Measurements from ENCODE around the gene MUC22.
"Not testable (repeated sequence)": the region's sequence is repeated elsewhere in the genome, so short reads cannot be mapped to it uniquely, and the experiment has no call there.

Gene MUC22

GRCh38 chr6:30998785-30999184 lies 11.5 kb upstream of the MUC22 start:
- DNase-seq (ENCODE audit: low spot score) = no peak

- not testable (repeated sequence) for DNase-seq (ENCODE audit: low spot score)
These were observed 10.0 kb upstream of the MUC22 start for GRCh38 chr6:31000067-31000860.

GRCh38 chr6:31001281-31001888 lies 8.9 kb upstream of the MUC22 start:
- no peak for DNase-seq (ENCODE audit: low spot score)

- DNase-seq (ENCODE audit: low spot score) = no peak
These were observed 7.8 kb upstream of the MUC22 start for GRCh38 chr6:31002471-31002870.

GRCh38 chr6:31004794-31005193 lies 5.5 kb upstream of the MUC22 start:
- no peak for DNase-seq (ENCODE audit: low spot score)

- DNase-seq (ENCODE audit: low spot score) = no peak
These were observed 4.8 kb upstream of the MUC22 start for GRCh38 chr6:31005249-31006020.

GRCh38 chr6:31007694-31008093 lies 2.6 kb upstream of the MUC22 start:
- DNase-seq (ENCODE audit: low spot score) = no peak

- DNase-seq (ENCODE audit: low spot score) = no peak
These were observed 2.1 kb upstream of the MUC22 start for GRCh38 chr6:31008165-31008564.

- no peak for DNase-seq (ENCODE audit: low spot score)
These were observed 543 bp upstream of the MUC22 start for GRCh38 chr6:31009731-31010130.

- DNase-seq (ENCODE audit: low spot score) = no peak
These were observed 879 bp downstream of the MUC22 start for GRCh38 chr6:31011153-31011552.

- no peak for DNase-seq (ENCODE audit: low spot score)
These were observed 6.5 kb downstream of the MUC22 start for GRCh38 chr6:31016659-31017299.

- not testable (repeated sequence) for DNase-seq (ENCODE audit: low spot score)
These were observed 7.2 kb downstream of the MUC22 start for GRCh38 chr6:31017436-31017835.

- DNase-seq (ENCODE audit: low spot score) = no peak
These were observed 9.8 kb downstream of the MUC22 start for GRCh38 chr6:31020057-31020456.

GRCh38 chr6:31020631-31021255 lies 10.5 kb downstream of the MUC22 start:
- DNase-seq (ENCODE audit: low spot score) = not testable (repeated sequence)

GRCh38 chr6:31021705-31022531 lies 11.6 kb downstream of the MUC22 start:
- DNase-seq (ENCODE audit: low spot score) = not testable (repeated sequence)

GRCh38 chr6:31025595-31025994 lies 15.3 kb downstream of the MUC22 start:
- no peak for DNase-seq (ENCODE audit: low spot score)

GRCh38 chr6:31031095-31031494 lies 20.8 kb downstream of the MUC22 start:
- no peak for DNase-seq (ENCODE audit: low spot score)

- no peak for DNase-seq (ENCODE audit: low spot score)
These were observed 22.8 kb downstream of the MUC22 start for GRCh38 chr6:31033075-31033474.

- DNase-seq (ENCODE audit: low spot score) = no peak
These were observed 25.7 kb downstream of the MUC22 start for GRCh38 chr6:31035862-31036497.

GRCh38 chr6:31037169-31037568 lies 26.9 kb downstream of the MUC22 start:
- DNase-seq (ENCODE audit: low spot score) = no peak

- DNase-seq (ENCODE audit: low spot score) = no peak
These were observed 27.4 kb downstream of the MUC22 start for GRCh38 chr6:31037682-31038081.

Measured in germinal center (tissue), 1 donor.